H1 (cell line): ENCODE data around the gene CDH26. TPM values are rescaled to one million over a fixed set of nuclear protein-coding genes. Genes with fewer than 3 reads are reported as not detected.

Source experiments
- CTCF ChIA-PET: fragments of 300-600 bp; sonication (Branson Sonifier 250); formaldehyde crosslinking; loops from one replicate; lab custom pipeline; 2021; ENCODE audit not compliant: partially characterized antibody; lab: Charles Lee
- POLR2A ChIA-PET: fragments of 300-600 bp; sonication (Branson Sonifier 250); formaldehyde crosslinking; loops from one replicate; lab custom pipeline; 2021; ENCODE audit warnings: inconsistent platforms; ENCODE audit not compliant: partially characterized antibody; lab: Charles Lee
- DNase-seq, 2 experiments: peaks; one replicate each; pipeline versions ENCODE4 v3.0.0 to v3.0.0-alpha.2; 2010 to 2022; ENCODE audit warnings: low spot score in 2 of 2, low read depth in 1 of 2, mixed read lengths in 1 of 2
- FAIRE-seq: peaks from 2 replicates; lab custom pipeline; 2011; peaks lifted over from hg19 to GRCh38; lab: Jason Lieb, UNC
- H2AFZ ChIP-seq: 2 replicates; pipeline ENCODE4 v1.8.1; 2012; ENCODE audit warnings: low read length, inconsistent platforms
- H2AK5ac ChIP-seq: 2 replicates; pipeline ENCODE4 v1.6.1; 2013; ENCODE audit warnings: low read depth, low read length
- H2BK120ac ChIP-seq: replicated peaks from 2 replicates; pipeline ENCODE3; 2013; ENCODE audit warnings: low read depth, low read length, inconsistent platforms
- H2BK12ac ChIP-seq: 2 replicates; pipeline ENCODE4 v1.6.1; 2013; ENCODE audit warnings: low read depth, low read length
- H2BK15ac ChIP-seq: 2 replicates; pipeline ENCODE4 v1.6.1; 2013; ENCODE audit warnings: low read length
- H2BK20ac ChIP-seq: 2 replicates; pipeline ENCODE4 v1.6.1; 2013; ENCODE audit warnings: low read length
- H2BK5ac ChIP-seq: 2 replicates; pipeline ENCODE4 v1.6.1; 2013; ENCODE audit warnings: low read depth, low read length
- H3K14ac ChIP-seq: 2 replicates; pipeline ENCODE4 v1.6.1; 2013; ENCODE audit warnings: inconsistent platforms; ENCODE audit not compliant: insufficient read length
- H3K18ac ChIP-seq: 2 replicates; pipeline ENCODE4 v1.6.1; 2013; ENCODE audit warnings: low read length; ENCODE audit errors: extremely low read depth
- H3K23ac ChIP-seq: 2 replicates; pipeline ENCODE4 v1.6.1; 2013; ENCODE audit warnings: inconsistent platforms; ENCODE audit not compliant: insufficient read length
- H3K23me2 ChIP-seq: 2 replicates; pipeline ENCODE4 v1.6.1; 2013; ENCODE audit warnings: low read depth, low read length
- H3K27ac ChIP-seq: 2 replicates; pipeline ENCODE4 v1.6.1; 2011; ENCODE audit warnings: low read depth, low read length, inconsistent platforms
- H3K27me3 ChIP-seq, 4 experiments: replicated peaks in 1 of 4; 1 replicate in 1 of 4; 2 replicates in 3 of 4; pipeline versions ENCODE4 v1.6.1 to v1.8.1; 2011 to 2013; ENCODE audit warnings: low read length in 3 of 4, mild to moderate bottlenecking in 3 of 4, inconsistent platforms in 2 of 4, mixed read lengths in 2 of 4, moderate library complexity in 1 of 4; ENCODE audit not compliant: control insufficient read depth in 3 of 4, insufficient read depth in 3 of 4; ENCODE audit errors: extremely low read depth in 1 of 4
- H3K36me3 ChIP-seq, 4 experiments: 2 replicates each; pipeline versions ENCODE4 v1.6.1 to v1.8.1; 2011 to 2013; ENCODE audit warnings: mild to moderate bottlenecking in 4 of 4, low read length in 3 of 4, moderate library complexity in 2 of 4, control low read depth in 1 of 4, inconsistent platforms in 1 of 4; ENCODE audit not compliant: insufficient read depth in 4 of 4, control insufficient read depth in 2 of 4
- H3K4ac ChIP-seq: replicated peaks from 2 replicates; pipeline ENCODE3; 2013; ENCODE audit warnings: low read length, low read depth, mixed read lengths, inconsistent platforms; ENCODE audit not compliant: insufficient read length
- H3K4me1 ChIP-seq, 4 experiments: replicated peaks in 1 of 4; 1 replicate in 1 of 4; 2 replicates in 3 of 4; pipeline versions ENCODE4 v1.6.1 to v1.8.1; 2011 to 2013; ENCODE audit warnings: low read length in 3 of 4, inconsistent platforms in 2 of 4, mixed read lengths in 1 of 4; ENCODE audit not compliant: insufficient read depth in 4 of 4, control insufficient read depth in 3 of 4
- H3K4me2 ChIP-seq, 2 experiments: 2 replicates each; pipeline versions ENCODE4 v1.6.1 to v1.8.1; 2011 to 2013; ENCODE audit warnings: low read depth in 2 of 2, low read length in 2 of 2, control low read depth in 1 of 2, inconsistent platforms in 1 of 2, mild to moderate bottlenecking in 1 of 2; ENCODE audit not compliant: insufficient read depth in 1 of 2
- H3K4me3 ChIP-seq, 4 experiments: fragments of 200-600, 300-600 bp in 1 of 4; sonication (generic), shearing (Covaris generic), sonication (Bioruptor Twin) in 1 of 4; 2 replicates each; pipeline versions ENCODE4 v1.5.1 to v1.8.1; 2011 to 2016; ENCODE audit warnings: low read length in 4 of 4, low read depth in 3 of 4, control low read depth in 2 of 4, inconsistent platforms in 2 of 4, mild to moderate bottlenecking in 2 of 4, mixed read lengths in 1 of 4, moderate library complexity in 1 of 4; ENCODE audit not compliant: insufficient read depth in 2 of 4; ENCODE audit errors: extremely low read depth in 1 of 4
- H3K56ac ChIP-seq: replicated peaks from 2 replicates; pipeline ENCODE3; 2013; ENCODE audit warnings: low read depth, mild to moderate bottlenecking, mixed read lengths, low read length, inconsistent platforms; ENCODE audit not compliant: insufficient read length
- H3K79me1 ChIP-seq: 2 replicates; pipeline ENCODE4 v1.6.1; 2013; ENCODE audit warnings: low read depth, low read length, control low read depth
- H3K79me2 ChIP-seq, 2 experiments: 2 replicates each; pipeline versions ENCODE4 v1.6.1 to v1.8.1; 2012 to 2013; ENCODE audit warnings: low read length in 2 of 2, mild to moderate bottlenecking in 2 of 2, inconsistent platforms in 1 of 2; ENCODE audit not compliant: insufficient read depth in 2 of 2, control insufficient read depth in 1 of 2
- H3K9ac ChIP-seq, 4 experiments: replicated peaks in 1 of 4; 1 replicate in 1 of 4; 2 replicates in 3 of 4; pipeline versions ENCODE4 v1.6.1 to v1.8.1; 2011 to 2013; ENCODE audit warnings: low read depth in 3 of 4, low read length in 3 of 4, control low read depth in 2 of 4, mild to moderate bottlenecking in 2 of 4, moderate library complexity in 2 of 4, inconsistent platforms in 1 of 4; ENCODE audit errors: extremely low read depth in 1 of 4
- H3K9me3 ChIP-seq, 2 experiments: 2 replicates each; pipeline versions ENCODE4 v1.6.1 to v1.8.1; 2012 to 2013; ENCODE audit warnings: mild to moderate bottlenecking in 2 of 2, moderate library complexity in 2 of 2, control low read depth in 1 of 2, inconsistent platforms in 1 of 2, low read depth in 1 of 2, low read length in 1 of 2, mixed read lengths in 1 of 2; ENCODE audit not compliant: insufficient read depth in 2 of 2
- H4K20me1 ChIP-seq, 2 experiments: replicated peaks in 1 of 2; 2 replicates each; pipeline versions ENCODE3 to v1.8.1; 2011 to 2013; ENCODE audit warnings: inconsistent platforms in 2 of 2, low read length in 2 of 2, mild to moderate bottlenecking in 1 of 2; ENCODE audit not compliant: insufficient read depth in 2 of 2, control insufficient read depth in 1 of 2
- H4K5ac ChIP-seq: 2 replicates; pipeline ENCODE4 v1.6.1; 2013; ENCODE audit warnings: low read length, low read depth, mixed read lengths, inconsistent platforms; ENCODE audit not compliant: insufficient read length
- H4K8ac ChIP-seq: 2 replicates; pipeline ENCODE4 v1.8.0; 2013; ENCODE audit warnings: mild to moderate bottlenecking, moderate library complexity, low read length, inconsistent platforms; ENCODE audit not compliant: insufficient read depth; ENCODE audit errors: extremely low read depth
- H4K91ac ChIP-seq: replicated peaks from 2 replicates; pipeline ENCODE3; 2013; ENCODE audit warnings: low read length, mixed read lengths, inconsistent platforms; ENCODE audit not compliant: insufficient read length
- ATF2 ChIP-seq: IDR thresholded peaks from 2 replicates; pipeline ENCODE4 v1.6.1; 2012; ENCODE audit warnings: low read length, inconsistent platforms
- CBX8 ChIP-seq: fragments of 300-800, 300-1000 bp; sonication (generic); IDR thresholded peaks from 2 replicates; pipeline ENCODE4 v1.7.1; 2016; ENCODE audit warnings: low read depth, low read length, borderline replicate concordance
- E2F6 ChIP-seq: IDR thresholded peaks from 2 replicates; pipeline ENCODE4 v1.6.1; 2012; ENCODE audit warnings: inconsistent platforms
- SIN3A ChIP-seq, 2 experiments: IDR thresholded peaks in 1 of 2; conservative IDR thresholded peaks in 1 of 2; 2 replicates each; pipeline ENCODE4 v1.6.1; 2011 to 2012; ENCODE audit warnings: low read length in 2 of 2, improper control_type of control experiment in 1 of 2, low read depth in 1 of 2, mild to moderate bottlenecking in 1 of 2
- WGBS, 2 experiments: shearing (Covaris generic) in 1 of 2; methylation state at CpG; one replicate each; pipeline versions ENCODE4 v1.1.6 to v1.1.7; 2013 to 2015; ENCODE audit warnings: low lambda C conversion rate in 2 of 2, mixed read lengths in 2 of 2, inconsistent platforms in 1 of 2, low coverage in 1 of 2, missing lambda C conversion rate in 1 of 2; ENCODE audit not compliant: insufficient replicate concordance in 2 of 2, insufficient coverage in 1 of 2, insufficient read length in 1 of 2; ENCODE audit errors: extremely low coverage in 1 of 2, missing lambda C conversion rate in 1 of 2; 5-methylcytosine and 5-hydroxymethylcytosine counted together
- polyA plus RNA-seq, 7 experiments: library from polyadenylated mRNA; depleted of rRNA in 3 of 7; stranded (reverse) in 5 of 7; unstranded in 2 of 7; fragments of >200 nt in 5 of 7; fragments of 200-250 nt in 2 of 7; gene quantifications; 1 replicate in 5 of 7; 2 replicates in 1 of 7; 4 replicates in 1 of 7; pipeline versions ENCODE4 v1.2.1 to v1.2.3, GENCODE V29; 2011 to 2013; ENCODE audit warnings: missing spikeins in 2 of 7, mixed read lengths in 2 of 7
- total RNA-seq: library from RNA; stranded (reverse); fragmentation: NEBNext Ultra II Directional; extraction: Animal tissue kit (Norgen Biotek cat#: 25700); gene quantifications from 2 replicates; pipeline ENCODE4 v1.2.1, GENCODE V29; 2021

Gene CDH26
- total and polyA plus RNA-seq, 2 of the 8 experiments (the other 6 are each of a cell fraction or from before 2014, with no cell fraction given): 1.5 to 1.7 TPM

- H2BK12ac ChIP-seq: no peak overlapping the region
- no peak overlapping the region for H3K4ac ChIP-seq
- H2BK20ac ChIP-seq: no peak overlapping the region
- no peak for DNase-seq
- H3K79me2 ChIP-seq: peaks cover 0 to 9% of the 10 kb centered on the region in 2 experiments; a peak in 1 of 4 replicates
- H2AFZ ChIP-seq: no peak overlapping the region
- no peak overlapping the region for H3K23ac ChIP-seq
- ChIA-PET POLR2A (interaction anchor here (0.6 kb wide), 1 partner anchor 812 kb away, joined by 4 read pairs; no protein-coding TSS in a partner anchor), CTCF (no interaction called here)
- peaks cover 0 to 6% (median 2%) of the 10 kb centered on the region in 4 experiments; a peak in 4 of 7 replicates for H3K4me1 ChIP-seq
- peaks cover 12% of the 10 kb centered on the region for H3K23me2 ChIP-seq
- no peak overlapping the region for H4K5ac ChIP-seq
- H3K27ac ChIP-seq: no peak overlapping the region
- H3K9ac ChIP-seq: no peak overlapping the region
- H2BK15ac ChIP-seq: no peak overlapping the region
- no peak overlapping the region for H3K4me3 ChIP-seq
- H4K20me1 ChIP-seq: peaks cover 0 to 7% of the 10 kb centered on the region in 2 experiments
- no peak overlapping the region for H4K91ac ChIP-seq
- FAIRE-seq: no peak
- no peak overlapping the region for H2AK5ac ChIP-seq
- H3K27me3 ChIP-seq: peaks cover 9 to 19% (median 14%) of the 10 kb centered on the region in 4 experiments
- no peak overlapping the region for H4K8ac ChIP-seq
- H3K4me2 ChIP-seq: no peak overlapping the region
- H3K14ac ChIP-seq: no peak overlapping the region
- no peak overlapping the region for H2BK5ac ChIP-seq
- no peak overlapping the region for H2BK120ac ChIP-seq
- H3K18ac ChIP-seq: no peak overlapping the region
- peaks cover 0 to 17% (median 7%) of the 10 kb centered on the region in 4 experiments; a peak in 3 of 8 replicates for H3K36me3 ChIP-seq
- peaks cover 5 to 9% of the 10 kb centered on the region in 2 experiments; a peak in 3 of 4 replicates for H3K9me3 ChIP-seq
- no peak overlapping the region for H3K56ac ChIP-seq
- H3K79me1 ChIP-seq: no peaks in the 10 kb centered on the region
- WGBS, 2 experiments: 91% methylated on average over 2 of the region's 2 CpGs; no CpG with 5 or more reads in 1 of the 2 experiments
- no peak for TF ChIP-seq CBX8
- TF ChIP-seq SIN3A (conservative IDR thresholded peaks at IDR 0.05 in 1 of 2, IDR thresholded peaks at IDR 0.05 in 1 of 2; ENCODE audit: low read depth in 1 of 2, low read length in 2 of 2): no peak
- no peak for TF ChIP-seq ATF2
- no peak for TF ChIP-seq E2F6
Observed at GRCh38 chr20:59942245-59942644, 16.0 kb upstream of the CDH26 start.
